GM12873 (cell line): ENCODE data around the gene PRAMEF20.
"Not testable (repeated sequence)": the region's sequence is repeated elsewhere in the genome, so short reads cannot be mapped to it uniquely, and the experiment has no call there.

ENCODE experiments used
- TF ChIP-seq, protein P1 (sequence below): IDR thresholded peaks from 2 replicates; pipeline ENCODE4 v1.5.1; 2012; ENCODE audit warnings: low read depth, mild to moderate bottlenecking, moderate library complexity, low read length, control low read depth; ENCODE audit not compliant: insufficient read depth; ENCODE audit errors: missing control alignments

PRAMEF20 gene

DNA sequence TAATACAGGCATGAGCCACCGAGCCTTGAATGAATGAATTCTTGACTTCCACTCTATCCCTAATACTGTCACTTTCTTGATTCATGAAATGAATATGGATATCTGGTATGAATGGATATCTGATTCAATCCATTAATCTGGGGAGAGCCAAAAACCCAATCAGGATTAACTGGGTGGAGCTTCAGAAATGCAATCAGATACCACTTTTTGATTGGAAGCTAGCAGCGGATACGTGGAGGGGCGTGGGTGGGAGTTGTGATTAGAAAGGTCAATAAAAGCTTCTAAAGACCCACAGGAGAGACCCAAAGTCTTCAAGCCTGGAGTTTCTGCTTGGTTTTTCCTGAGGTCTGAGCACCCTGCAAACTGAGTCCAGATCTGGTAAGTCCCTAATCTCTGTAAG lies at the start of gene PRAMEF20:
TSS of gene PRAMEF20 (plus strand) at position 301 of the 400 bp plus-strand sequence. CDS start 5,905 bp downstream, outside the sequence.
- TF ChIP-seq, protein P1, sequence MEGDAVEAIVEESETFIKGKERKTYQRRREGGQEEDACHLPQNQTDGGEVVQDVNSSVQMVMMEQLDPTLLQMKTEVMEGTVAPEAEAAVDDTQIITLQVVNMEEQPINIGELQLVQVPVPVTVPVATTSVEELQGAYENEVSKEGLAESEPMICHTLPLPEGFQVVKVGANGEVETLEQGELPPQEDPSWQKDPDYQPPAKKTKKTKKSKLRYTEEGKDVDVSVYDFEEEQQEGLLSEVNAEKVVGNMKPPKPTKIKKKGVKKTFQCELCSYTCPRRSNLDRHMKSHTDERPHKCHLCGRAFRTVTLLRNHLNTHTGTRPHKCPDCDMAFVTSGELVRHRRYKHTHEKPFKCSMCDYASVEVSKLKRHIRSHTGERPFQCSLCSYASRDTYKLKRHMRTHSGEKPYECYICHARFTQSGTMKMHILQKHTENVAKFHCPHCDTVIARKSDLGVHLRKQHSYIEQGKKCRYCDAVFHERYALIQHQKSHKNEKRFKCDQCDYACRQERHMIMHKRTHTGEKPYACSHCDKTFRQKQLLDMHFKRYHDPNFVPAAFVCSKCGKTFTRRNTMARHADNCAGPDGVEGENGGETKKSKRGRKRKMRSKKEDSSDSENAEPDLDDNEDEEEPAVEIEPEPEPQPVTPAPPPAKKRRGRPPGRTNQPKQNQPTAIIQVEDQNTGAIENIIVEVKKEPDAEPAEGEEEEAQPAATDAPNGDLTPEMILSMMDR, result not testable (repeated sequence)

DNA sequence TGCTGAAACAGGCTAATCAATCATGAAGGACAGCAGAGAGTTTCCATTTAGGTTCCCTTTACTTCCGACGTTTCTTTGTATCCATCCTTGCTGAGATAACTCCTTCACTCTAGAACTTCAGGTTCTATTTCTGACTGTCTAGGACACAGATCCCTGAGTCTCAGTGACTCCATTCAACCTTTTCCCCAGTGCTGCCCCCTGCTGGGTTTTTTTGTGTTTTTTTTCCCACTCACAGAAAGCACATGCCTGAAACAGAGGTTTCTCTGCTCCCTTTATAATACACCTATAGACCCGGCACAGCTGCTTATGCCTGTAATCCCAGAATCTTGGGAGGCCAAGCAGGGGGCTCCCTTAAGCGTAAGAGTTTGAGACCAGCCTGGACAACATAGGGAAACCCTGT lies 41.7 kb upstream of the PRAMEF20 start:
- TF ChIP-seq, protein P1, result peak; percentile 53

DNA sequence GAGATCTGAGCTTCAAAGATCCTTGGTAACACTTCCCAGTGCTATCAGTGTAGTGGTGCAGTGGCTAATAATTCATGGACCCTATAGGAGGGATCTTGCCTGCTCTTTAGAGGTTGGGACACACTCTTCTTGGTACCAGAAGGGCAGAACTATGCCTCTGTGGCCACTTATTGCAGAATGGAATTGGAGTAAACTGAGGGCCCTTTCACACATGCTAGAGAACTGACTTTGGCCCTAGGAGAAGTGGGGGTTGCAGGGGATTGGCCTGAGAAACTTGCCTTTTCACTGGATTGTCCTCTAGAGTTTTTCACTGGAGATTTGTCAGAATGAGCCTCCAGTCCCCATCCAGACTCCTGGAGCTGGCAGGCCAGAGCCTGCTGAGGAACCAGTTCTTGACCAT lies 20.9 kb upstream of the PRAMEF20 start, which contains the start of gene PRAMEF17:
TSS of gene PRAMEF17 (plus strand) at position 301 of the 400 bp plus-strand sequence. CDS start at position 327, 26 bp downstream.
- TF ChIP-seq, protein P1, result not testable (repeated sequence)

DNA sequence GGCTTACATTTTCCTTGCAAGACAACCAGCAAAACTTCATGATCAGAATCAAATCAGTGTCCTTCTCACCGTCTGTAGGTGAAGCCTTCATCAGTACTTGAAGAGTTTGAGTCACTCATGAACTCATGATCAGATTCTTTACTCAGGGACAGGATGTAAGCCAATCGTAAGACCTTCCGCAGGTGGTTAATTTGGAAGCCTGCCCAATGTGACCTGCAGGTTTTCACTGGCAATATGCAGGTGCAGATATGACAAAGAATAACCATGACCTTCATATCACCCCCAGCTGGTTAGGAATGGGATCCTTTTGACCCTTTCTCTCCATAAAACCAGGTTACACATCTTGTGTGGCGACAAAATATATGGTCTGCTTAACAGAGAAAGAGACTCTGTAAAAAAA lies 2.4 kb upstream of the PRAMEF20 start:
- TF ChIP-seq, protein P1, result no peak

DNA sequence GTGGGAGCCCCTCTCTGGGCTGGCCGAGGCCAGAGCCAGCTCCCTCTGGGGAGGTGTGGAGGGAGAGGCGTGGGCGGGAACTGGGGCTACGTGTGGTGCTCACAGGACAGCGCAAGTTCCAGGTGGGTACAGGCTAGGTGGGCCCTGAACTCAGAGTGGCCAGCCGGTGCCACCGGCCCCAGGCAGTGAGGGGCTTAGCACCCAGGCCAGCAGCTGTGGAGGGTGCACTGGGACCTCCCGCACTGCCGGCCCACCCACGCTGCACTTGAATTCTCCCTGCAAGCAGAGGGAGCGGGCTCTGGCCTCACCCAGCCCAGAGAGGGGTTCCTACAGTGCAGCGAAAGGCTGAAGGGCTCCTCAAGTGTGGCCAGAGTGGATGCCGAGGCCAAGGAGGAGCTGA lies 20.2 kb downstream of the PRAMEF20 start:
- TF ChIP-seq, protein P1, result no peak

DNA sequence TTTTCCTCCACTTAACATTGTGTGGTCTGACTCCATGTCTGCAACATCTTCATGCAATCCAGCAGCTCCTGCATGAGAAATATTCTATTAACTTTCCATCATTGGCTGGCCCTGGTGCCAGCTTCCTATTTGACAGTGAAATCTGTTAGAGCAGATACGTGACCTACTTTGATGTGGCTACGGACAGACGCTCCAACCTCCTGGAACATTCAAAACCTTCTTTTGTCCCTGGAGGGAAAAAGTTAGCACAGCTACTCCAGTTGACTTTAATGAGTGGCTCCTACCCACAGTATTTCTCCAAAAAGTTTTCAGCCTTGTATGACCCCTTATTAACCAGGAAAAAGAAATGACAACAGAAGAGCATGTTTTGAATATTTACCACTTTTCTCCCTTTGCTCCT lies 22.0 kb downstream of the PRAMEF20 start:
- TF ChIP-seq, protein P1, result no peak

DNA sequence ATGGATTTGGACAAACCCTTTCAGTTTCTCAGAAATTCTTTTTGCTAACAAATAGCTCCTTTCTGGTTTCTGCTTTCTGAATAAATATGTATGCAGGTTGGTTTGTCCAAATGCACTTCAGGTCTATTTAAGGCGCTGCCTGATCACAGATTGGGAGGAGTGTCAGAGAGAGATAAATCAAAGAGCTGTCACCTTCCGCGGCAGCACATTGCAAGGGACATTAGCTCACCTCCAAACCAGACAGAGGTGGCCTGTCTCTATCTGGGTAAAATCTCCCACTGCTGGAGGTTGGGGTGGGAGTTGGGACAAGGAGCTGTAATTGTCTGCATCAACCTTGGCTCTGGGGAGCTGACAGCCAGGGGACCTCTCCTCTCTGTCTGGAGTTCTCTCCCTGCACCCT lies 25.2 kb downstream of the PRAMEF20 start:
- TF ChIP-seq, protein P1, result no peak

DNA sequence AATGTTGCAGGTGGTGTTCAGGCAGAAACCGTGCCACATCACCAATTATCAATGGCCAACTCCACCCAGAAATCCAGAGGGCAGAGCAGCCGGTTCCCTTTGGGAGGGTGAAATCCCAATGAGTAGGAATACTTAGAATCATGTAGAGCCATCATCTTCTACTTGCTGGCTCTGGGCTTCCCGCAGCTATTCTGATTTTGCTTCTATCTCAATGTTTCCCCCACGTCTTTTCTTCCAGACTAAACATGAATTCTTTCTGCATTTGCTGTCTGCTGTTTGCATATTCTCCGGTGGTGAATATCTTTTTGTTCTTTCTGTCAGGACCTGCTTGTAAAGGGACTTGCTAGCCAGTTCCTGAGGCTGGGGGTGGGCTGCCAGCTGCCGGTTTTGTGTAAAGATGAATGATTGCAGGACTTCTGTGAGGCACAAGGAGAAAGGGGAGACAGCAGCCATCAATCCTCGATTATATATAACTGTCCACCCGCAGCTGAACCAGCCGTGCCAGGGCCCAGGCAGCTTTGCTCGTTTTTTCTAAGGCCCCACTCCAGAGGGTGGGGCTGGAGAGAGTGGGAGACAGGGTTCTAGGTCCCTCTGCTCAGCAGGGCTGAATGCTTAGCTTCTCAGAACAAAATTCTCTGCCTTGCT lies 33.2 kb downstream of the PRAMEF20 start:
- TF ChIP-seq, protein P1, result no peak
